Duodenal mucosa (tissue), 2 donors: ENCODE results near the gene KCNH1.

ENCODE experiments used
- H3K27ac ChIP-seq: one replicate; pipeline ENCODE4 v1.7.0; 2013; ENCODE audit warnings: low read depth, low read length
- H3K27me3 ChIP-seq, 2 donors: one replicate each; pipeline ENCODE4 v1.7.0; 2013; ENCODE audit warnings: low read length in 2 of 2, control low read depth in 1 of 2; ENCODE audit not compliant: insufficient read depth in 2 of 2, control insufficient read depth in 1 of 2
- H3K36me3 ChIP-seq, 2 donors: one replicate each; pipeline ENCODE4 v1.7.0; 2013; ENCODE audit warnings: low read length in 2 of 2, control low read depth in 1 of 2; ENCODE audit not compliant: insufficient read depth in 2 of 2, control insufficient read depth in 1 of 2
- H3K4me1 ChIP-seq, 2 donors: one replicate each; pipeline ENCODE4 v1.7.0; 2013; ENCODE audit warnings: low read length in 2 of 2, control low read depth in 1 of 2; ENCODE audit not compliant: insufficient read depth in 2 of 2, control insufficient read depth in 1 of 2
- H3K4me3 ChIP-seq, 2 donors: one replicate each; pipeline ENCODE4 v1.7.0; 2013; ENCODE audit warnings: low read length in 2 of 2, low read depth in 1 of 2
- H3K9ac ChIP-seq, 2 donors: one replicate each; pipeline ENCODE4 v1.7.0; 2013; ENCODE audit warnings: low read length in 2 of 2, low read depth in 1 of 2
- H3K9me3 ChIP-seq, 2 donors: one replicate each; pipeline ENCODE4 v1.7.0; 2013; ENCODE audit warnings: low read length in 2 of 2, control low read depth in 1 of 2; ENCODE audit not compliant: control insufficient read depth in 1 of 2

KCNH1 gene

DNA sequence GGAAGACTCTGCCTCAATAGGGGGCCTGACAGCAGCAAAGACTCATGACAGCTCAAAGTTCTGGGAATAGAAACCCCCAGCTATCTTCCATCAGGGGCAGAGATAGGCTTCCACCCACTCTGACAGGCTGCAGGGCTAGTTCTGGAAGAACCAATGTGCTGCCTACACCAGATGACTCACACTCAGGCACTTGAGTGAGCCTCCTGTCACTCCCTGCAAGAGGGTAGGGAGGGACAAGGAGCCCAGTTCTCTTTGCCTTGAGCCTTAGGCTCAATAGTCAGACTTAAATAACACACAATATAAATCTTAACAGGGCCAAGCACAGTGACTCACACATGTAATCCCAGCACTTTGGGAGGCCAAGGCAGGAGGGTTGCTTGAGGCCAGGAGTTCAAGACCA is 418.9 kb downstream of the KCNH1 start:
- Histone ChIP-seq H3K27ac (no peak overlapping the region), H3K9me3 (no peaks in the 10 kb centered on the region), H3K4me1 (no peaks in the 10 kb centered on the region), H3K36me3 (no peaks in the 10 kb centered on the region), H3K9ac (no peak overlapping the region), H3K4me3 (no peak overlapping the region), H3K27me3 (no peaks in the 10 kb centered on the region)

DNA sequence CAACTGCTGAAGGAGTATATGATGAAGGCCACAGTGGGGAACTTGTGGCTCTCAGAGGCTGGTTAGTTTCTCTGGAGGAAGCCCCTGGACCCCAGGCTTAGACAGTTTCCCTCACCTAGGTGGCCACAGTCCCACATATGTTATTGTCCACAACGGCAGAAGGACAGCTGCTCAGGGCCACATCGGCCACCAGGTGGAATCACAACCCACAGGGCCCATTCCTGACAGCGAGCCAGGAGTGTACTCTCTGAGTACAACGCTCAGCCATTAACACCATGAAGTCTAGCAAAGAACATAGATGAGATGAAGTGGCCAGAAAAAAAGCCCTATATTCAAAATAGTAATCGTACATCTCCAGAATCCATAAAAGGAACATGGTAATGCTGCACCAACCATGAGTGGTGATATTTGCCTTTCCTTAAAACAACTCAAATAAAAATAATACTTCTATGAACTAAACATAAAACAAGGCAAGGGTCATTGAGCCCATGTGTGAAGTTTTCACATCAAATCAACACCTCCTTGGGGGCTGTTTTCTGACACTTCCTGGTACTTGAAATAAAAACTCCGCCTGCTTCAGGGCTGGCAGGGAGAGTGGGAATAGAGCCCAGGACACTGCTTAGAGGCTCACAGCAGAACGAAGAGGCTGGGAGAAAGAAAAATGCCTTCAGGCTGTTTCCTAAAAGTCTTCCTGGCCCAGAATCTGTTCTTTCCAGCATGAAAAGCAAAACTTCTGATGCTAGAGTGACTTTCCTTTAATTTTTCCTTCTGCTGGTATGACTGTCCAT is 421.9 kb downstream of the KCNH1 start:
- no peak overlapping the region for H3K9ac ChIP-seq
- H3K36me3 ChIP-seq = no peaks in the 10 kb centered on the region
- no peak overlapping the region for H3K4me3 ChIP-seq
- no peaks in the 10 kb centered on the region for H3K9me3 ChIP-seq
- H3K27ac ChIP-seq = no peak overlapping the region
- no peaks in the 10 kb centered on the region for H3K27me3 ChIP-seq
- no peaks in the 10 kb centered on the region for H3K4me1 ChIP-seq

DNA sequence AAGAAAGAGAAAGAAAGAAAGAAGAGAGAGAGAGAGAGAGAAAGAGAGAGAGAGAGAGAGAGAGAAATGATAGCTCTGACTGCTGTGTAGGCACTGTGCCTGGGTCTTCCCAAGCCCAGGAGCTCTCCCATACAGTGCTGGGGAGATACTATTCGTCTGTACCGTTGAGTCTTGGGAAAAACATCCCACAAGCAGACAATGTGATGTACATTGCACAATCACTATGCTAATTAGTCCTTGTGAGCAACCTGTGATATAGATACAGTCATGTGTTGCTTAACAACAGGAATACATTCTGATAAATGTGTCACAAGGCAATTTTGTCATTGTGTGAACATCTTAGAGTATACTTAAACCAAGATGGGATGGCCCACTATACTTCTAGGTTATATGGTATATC is 424.2 kb downstream of the KCNH1 start:
- Histone ChIP-seq H3K36me3 (no peaks in the 10 kb centered on the region), H3K4me3 (no peak overlapping the region), H3K9me3 (no peaks in the 10 kb centered on the region), H3K9ac (no peak overlapping the region), H3K27me3 (no peaks in the 10 kb centered on the region), H3K4me1 (no peaks in the 10 kb centered on the region), H3K27ac (no peak overlapping the region)

DNA sequence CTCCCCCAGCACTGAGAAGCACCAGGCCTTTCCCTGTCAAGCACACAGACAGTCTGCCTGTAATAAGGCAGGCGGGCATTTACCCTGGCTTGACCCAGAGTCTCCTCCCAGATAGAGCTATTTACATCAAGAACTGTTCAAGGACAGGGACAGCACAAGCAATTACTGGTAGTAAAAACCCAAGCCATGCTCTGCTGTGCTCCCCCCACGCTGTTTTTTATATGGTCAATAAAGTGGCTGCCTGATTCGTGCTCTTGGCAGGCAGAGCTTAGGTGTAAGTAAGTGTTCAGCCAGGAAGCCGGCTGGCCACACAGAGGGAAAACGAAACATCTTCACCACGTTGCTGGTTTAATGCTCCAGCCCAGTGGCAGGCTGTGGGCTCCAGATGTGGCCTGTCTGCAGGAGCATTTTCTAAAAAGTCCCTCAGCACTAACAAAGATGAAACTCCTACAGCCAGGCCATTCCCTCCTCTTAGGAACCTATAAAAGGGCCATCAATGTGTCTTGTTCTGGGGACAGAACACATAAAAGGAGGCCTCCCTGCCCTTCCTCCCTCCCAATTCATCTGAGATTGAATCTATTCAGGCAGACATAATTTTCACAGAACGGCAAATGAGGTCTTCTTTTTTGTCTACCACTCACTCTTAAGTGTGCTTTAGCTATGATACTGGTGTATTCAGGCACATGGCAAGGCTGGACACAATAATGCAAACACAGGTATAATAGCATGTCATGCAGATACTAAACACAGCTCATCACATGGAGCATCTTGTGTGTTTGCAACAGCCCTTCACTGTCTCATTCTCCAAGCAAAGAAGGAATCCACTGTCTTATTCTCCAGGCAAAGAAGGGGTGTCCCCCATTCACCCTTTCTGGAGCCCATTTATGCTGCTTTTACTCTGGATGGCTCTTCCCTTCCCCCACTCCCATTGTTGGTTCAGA is 426.4 kb downstream of the KCNH1 start:
- Histone ChIP-seq H3K27ac (no peak overlapping the region), H3K27me3 (no peaks in the 10 kb centered on the region), H3K9me3 (no peaks in the 10 kb centered on the region), H3K4me3 (no peak overlapping the region), H3K36me3 (no peaks in the 10 kb centered on the region), H3K9ac (no peak overlapping the region), H3K4me1 (no peaks in the 10 kb centered on the region)

DNA sequence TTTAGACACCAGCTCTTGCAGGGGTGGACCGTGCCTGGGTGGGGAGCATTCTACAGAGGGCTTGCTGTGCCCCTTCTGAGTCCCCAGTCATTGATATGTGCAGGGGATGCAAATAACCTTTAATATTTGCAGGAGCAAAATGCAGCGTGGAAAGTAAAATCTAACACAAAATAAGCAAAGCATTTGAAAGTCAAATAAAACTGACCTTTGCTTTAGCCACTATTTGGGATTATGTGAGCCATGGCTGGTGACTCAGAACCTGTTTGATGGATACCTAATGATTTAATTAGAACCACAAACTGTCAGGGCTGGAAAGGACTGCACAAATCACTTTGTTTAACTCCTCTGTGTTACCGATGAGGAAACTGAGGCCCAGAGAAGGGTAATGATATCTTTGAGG is 427.7 kb downstream of the KCNH1 start:
- Histone ChIP-seq H3K36me3 (no peaks in the 10 kb centered on the region), H3K4me3 (no peak overlapping the region), H3K27ac (no peak overlapping the region), H3K9ac (no peak overlapping the region), H3K9me3 (no peaks in the 10 kb centered on the region), H3K4me1 (no peaks in the 10 kb centered on the region), H3K27me3 (no peaks in the 10 kb centered on the region)

DNA sequence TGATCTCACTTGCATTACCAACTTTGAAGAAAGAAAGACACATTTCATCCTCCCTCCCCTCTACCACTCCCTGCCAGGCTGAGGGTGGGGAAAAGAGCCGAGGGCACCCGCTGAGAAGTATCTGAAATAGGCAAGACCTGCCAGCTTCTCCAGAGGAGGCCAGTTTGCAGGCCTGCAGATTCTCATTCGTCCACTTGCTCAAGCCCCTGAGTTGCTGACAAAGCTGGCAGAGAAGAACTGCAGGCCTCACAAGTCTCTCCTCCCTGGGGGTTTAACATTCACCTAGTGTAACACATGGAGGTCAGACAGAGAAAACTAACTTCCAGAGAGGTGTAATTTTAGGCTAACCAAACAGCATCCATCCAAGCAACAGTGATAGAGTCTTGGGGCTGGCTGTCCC is 428.9 kb downstream of the KCNH1 start:
- H3K4me3 ChIP-seq = no peak overlapping the region
- H3K36me3 ChIP-seq = no peaks in the 10 kb centered on the region
- H3K9me3 ChIP-seq = no peaks in the 10 kb centered on the region

DNA sequence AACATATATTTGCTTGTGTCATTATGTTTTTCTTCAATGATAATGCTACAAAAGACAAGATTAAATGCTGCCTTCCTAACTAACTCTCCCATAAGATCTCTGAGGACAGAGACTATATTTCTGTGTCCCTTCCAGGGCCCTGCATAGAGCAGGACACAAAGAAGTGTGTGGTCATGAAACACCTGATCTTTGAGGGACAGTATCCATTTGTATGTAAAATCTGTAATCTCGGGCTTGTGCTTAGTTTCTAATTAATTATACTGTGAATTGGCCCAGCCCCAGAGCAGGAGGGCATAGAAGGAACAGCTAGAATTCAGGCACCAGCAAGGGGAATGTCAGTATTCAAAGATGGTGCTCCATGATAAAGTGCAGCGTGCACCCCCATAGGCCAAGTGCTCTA is 430.4 kb downstream of the KCNH1 start:
- Histone ChIP-seq H3K9ac (no peak overlapping the region), H3K9me3 (no peaks in the 10 kb centered on the region), H3K4me3 (no peak overlapping the region), H3K4me1 (no peaks in the 10 kb centered on the region), H3K36me3 (no peaks in the 10 kb centered on the region), H3K27ac (no peak overlapping the region), H3K27me3 (no peaks in the 10 kb centered on the region)

More for the DNA sequence above, 428.9 kb downstream of the KCNH1 start:
- Histone ChIP-seq H3K27ac (no peak overlapping the region), H3K27me3 (no peaks in the 10 kb centered on the region), H3K4me1 (no peaks in the 10 kb centered on the region), H3K9ac (no peak overlapping the region)

DNA sequence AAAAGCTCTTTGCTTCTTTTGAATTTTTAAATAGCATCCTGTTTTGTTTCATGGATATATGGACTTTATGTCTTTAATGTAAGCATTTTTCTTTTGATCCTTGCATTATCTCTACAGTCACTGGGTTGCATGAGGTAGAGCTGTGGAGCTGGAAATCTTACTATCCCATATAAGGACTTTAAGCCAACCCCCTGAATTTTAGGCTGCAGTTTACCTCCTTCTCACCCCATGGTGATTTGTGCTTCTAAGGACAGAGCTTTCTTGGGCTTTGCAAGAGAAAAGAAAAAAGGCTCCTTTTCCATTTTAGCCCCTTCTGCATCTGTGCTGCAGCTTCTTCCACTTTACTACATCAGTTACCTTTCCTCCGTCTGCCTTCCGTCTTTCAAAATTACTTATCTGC is 431.4 kb downstream of the KCNH1 start:
- no peaks in the 10 kb centered on the region for H3K9me3 ChIP-seq
- no peak overlapping the region for H3K4me3 ChIP-seq
- no peak overlapping the region for H3K27ac ChIP-seq
- H3K27me3 ChIP-seq = no peaks in the 10 kb centered on the region
- H3K36me3 ChIP-seq = no peaks in the 10 kb centered on the region
- H3K4me1 ChIP-seq = no peaks in the 10 kb centered on the region
- H3K9ac ChIP-seq = no peak overlapping the region

DNA sequence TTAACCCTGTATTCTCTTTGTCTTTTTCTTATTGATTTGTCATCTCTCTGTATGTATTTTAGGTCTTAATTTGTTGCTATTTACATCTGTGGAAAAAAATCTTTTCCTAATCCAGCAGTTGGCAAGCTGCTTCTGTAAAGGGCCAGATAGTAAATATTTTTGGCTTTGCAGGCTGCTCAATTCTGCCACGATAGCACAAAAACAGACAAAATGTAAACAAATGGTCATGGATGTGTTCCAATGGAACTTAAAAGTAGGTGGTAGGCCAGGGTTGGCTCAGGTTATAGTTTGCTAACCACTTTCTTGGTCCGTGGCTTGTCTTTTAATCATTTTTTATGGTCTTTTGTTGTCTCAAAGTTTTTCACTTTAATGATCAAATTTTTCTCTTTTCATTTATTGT is 433.4 kb downstream of the KCNH1 start:
- Histone ChIP-seq H3K27me3 (no peaks in the 10 kb centered on the region), H3K27ac (no peak overlapping the region), H3K4me1 (no peaks in the 10 kb centered on the region), H3K4me3 (no peak overlapping the region), H3K36me3 (no peaks in the 10 kb centered on the region), H3K9me3 (no peaks in the 10 kb centered on the region), H3K9ac (no peak overlapping the region)

DNA sequence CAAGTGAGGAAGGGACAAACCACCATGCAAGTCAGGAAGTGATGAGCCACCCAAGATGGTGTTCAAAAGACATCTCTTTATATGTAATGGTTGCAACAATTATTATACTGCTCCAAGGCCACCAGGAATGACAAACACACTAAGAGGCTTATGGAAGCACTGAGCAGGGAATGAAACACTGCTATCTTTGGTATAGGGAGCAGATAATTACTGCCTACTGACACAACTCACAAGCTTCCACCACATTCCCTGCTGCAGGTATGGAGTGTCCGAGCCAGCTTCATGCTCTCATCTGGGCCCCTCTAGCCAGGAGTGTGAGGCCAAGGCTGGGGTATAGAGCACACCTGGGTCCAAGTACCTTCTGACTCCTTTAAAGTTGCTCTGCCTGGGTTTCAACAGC is 433.9 kb downstream of the KCNH1 start:
- Histone ChIP-seq H3K4me1 (no peaks in the 10 kb centered on the region), H3K27ac (no peak overlapping the region), H3K27me3 (no peaks in the 10 kb centered on the region), H3K9me3 (no peaks in the 10 kb centered on the region), H3K36me3 (no peaks in the 10 kb centered on the region), H3K9ac (no peak overlapping the region), H3K4me3 (no peak overlapping the region)
